B cell (primary cell): ENCODE results near the gene MYH3. TPM values are rescaled to one million over a fixed set of nuclear protein-coding genes. Genes with fewer than 3 reads are reported as not detected.

Source experiments
- ATAC-seq: fragments of 200-7000 bp; cut with Tn5 transposase; one replicate; pipeline ENCODE4 v1.10.0; 2021; ENCODE audit warnings: low read depth, mild to moderate bottlenecking, moderate number of reproducible peaks, moderate library complexity
- CTCF ChIA-PET: fragments of 350-600 bp; sonication (Branson Sonifier 250); formaldehyde crosslinking; loops from one replicate; lab custom pipeline; 2021; ENCODE audit warnings: antibody characterized with exemption, inconsistent platforms; lab: Charles Lee
- POLR2A ChIA-PET: fragments of 350-600 bp; sonication (Branson Sonifier 250); formaldehyde crosslinking; loops from one replicate; lab custom pipeline; 2021; ENCODE audit warnings: antibody characterized with exemption; lab: Charles Lee
- DNase-seq: peaks from one replicate; pipeline ENCODE4 v3.0.0; 2013
- H2AFZ ChIP-seq: 2 replicates; pipeline ENCODE4 v1.6.1; 2012; ENCODE audit warnings: mild to moderate bottlenecking, low read depth, low read length; ENCODE audit not compliant: insufficient read depth, poor library complexity, severe bottlenecking
- H3K27ac ChIP-seq, 2 donors: 1 replicate in 1 of 2; 2 replicates in 1 of 2; pipeline ENCODE4 v1.5.1; 2012 to 2013; ENCODE audit warnings: low read length in 2 of 2, mild to moderate bottlenecking in 2 of 2, moderate library complexity in 1 of 2
- H3K27me3 ChIP-seq, 4 experiments: fragments of 200-600 bp in 1 of 4; sonication (generic) in 1 of 4; replicated peaks in 1 of 4; 1 replicate in 2 of 4; 2 replicates in 2 of 4; pipeline versions ENCODE4 v1.6.1 to v1.7.0; 2013 to 2016; ENCODE audit warnings: low read length in 3 of 4, mild to moderate bottlenecking in 2 of 4, mixed read lengths in 1 of 4, moderate library complexity in 1 of 4; ENCODE audit not compliant: insufficient read depth in 4 of 4, control insufficient read depth in 3 of 4; ENCODE audit errors: control extremely low read depth in 1 of 4
- H3K36me3 ChIP-seq, 2 experiments: replicated peaks in 1 of 2; 1 replicate in 1 of 2; 2 replicates in 1 of 2; pipeline versions ENCODE4 v1.6.1 to v1.7.1; 2013; ENCODE audit warnings: low read length in 1 of 2; ENCODE audit not compliant: insufficient read depth in 2 of 2, control insufficient read depth in 1 of 2; ENCODE audit errors: control extremely low read depth in 1 of 2, extremely low read depth in 1 of 2
- H3K4me1 ChIP-seq, 2 donors: fragments of 200-600 bp in 1 of 2; sonication (generic) in 1 of 2; 1 replicate in 1 of 2; 2 replicates in 1 of 2; pipeline versions ENCODE4 v1.5.1 to v1.6.1; 2013 to 2017; ENCODE audit warnings: low read length in 2 of 2; ENCODE audit not compliant: control insufficient read depth in 2 of 2, insufficient read depth in 2 of 2
- H3K4me2 ChIP-seq: replicated peaks from 2 replicates; pipeline ENCODE3; 2012; ENCODE audit warnings: mild to moderate bottlenecking, low read depth, low read length; ENCODE audit not compliant: poor library complexity, severe bottlenecking
- H3K4me3 ChIP-seq, 5 experiments: fragments of 200-600 bp in 1 of 5; sonication (generic) in 1 of 5; 1 replicate in 3 of 5; 2 replicates in 2 of 5; pipeline versions ENCODE4 v1.5.1 to v1.7.0; 2011 to 2016; ENCODE audit warnings: low read length in 4 of 5, mild to moderate bottlenecking in 4 of 5, low read depth in 2 of 5, control low read depth in 1 of 5, moderate library complexity in 1 of 5; ENCODE audit not compliant: insufficient read depth in 1 of 5; ENCODE audit errors: control extremely low read depth in 1 of 5, extremely low read depth in 1 of 5
- H3K79me2 ChIP-seq: fragments of 200-600 bp; sonication (generic); one replicate; pipeline ENCODE4 v1.6.0; 2016; ENCODE audit warnings: low read length; ENCODE audit not compliant: control insufficient read depth, insufficient read depth
- H3K9ac ChIP-seq: fragments of 200-600 bp; sonication (generic); 2 replicates; pipeline ENCODE4 v1.6.1; 2017; ENCODE audit warnings: mild to moderate bottlenecking, low read length, moderate library complexity
- H3K9me3 ChIP-seq, 3 donors: one replicate each; pipeline versions ENCODE4 v1.6.1 to v1.7.1; 2013; ENCODE audit warnings: low read length in 2 of 3; ENCODE audit not compliant: control insufficient read depth in 2 of 3, insufficient read depth in 1 of 3; ENCODE audit errors: control extremely low read depth in 1 of 3
- H4K20me1 ChIP-seq: 2 replicates; pipeline ENCODE4 v1.6.0; 2012; ENCODE audit warnings: mild to moderate bottlenecking, low read length; ENCODE audit not compliant: insufficient read depth, control insufficient read depth, poor library complexity, severe bottlenecking
- H3K27ac Mint-ChIP-seq: one replicate; pipeline ENCODE4 v1.8.0; 2021; ENCODE audit warnings: mixed read lengths
- H3K27me3 Mint-ChIP-seq: one replicate; pipeline ENCODE4 v1.8.0; 2021; ENCODE audit warnings: mixed read lengths
- H3K4me1 Mint-ChIP-seq: one replicate; pipeline ENCODE4 v1.8.0; 2021; ENCODE audit warnings: mixed read lengths
- H3K4me3 Mint-ChIP-seq: one replicate; pipeline ENCODE4 v1.8.0; 2021; ENCODE audit warnings: mixed read lengths
- H3K9me3 Mint-ChIP-seq: one replicate; pipeline ENCODE4 v1.8.0; 2022; ENCODE audit warnings: mixed read lengths; ENCODE audit not compliant: insufficient read depth
- CTCF ChIP-seq: fragments of 200-600 bp; IDR thresholded peaks from one replicate; pipeline ENCODE4 v1.8.0; 2022; ENCODE audit warnings: antibody characterized with exemption, mild to moderate bottlenecking
- EZH2 ChIP-seq: IDR thresholded peaks from 2 replicates; pipeline ENCODE4 v1.6.1; 2012; ENCODE audit warnings: borderline replicate concordance, low read depth, mild to moderate bottlenecking, moderate library complexity, low read length; ENCODE audit not compliant: insufficient read depth, poor library complexity, severe bottlenecking
- WGBS: methylation state at CpG from one replicate; pipeline ENCODE4 v1.1.5; 2013; ENCODE audit warnings: missing lambda C conversion rate; ENCODE audit not compliant: insufficient coverage; 5-methylcytosine and 5-hydroxymethylcytosine counted together
- intact Hi-C: fragments of 100-400 bp; cut with micrococcal nuclease; formaldehyde crosslinking; loops from one replicate; pipeline ENCODE4 v1.10.0; 2022
- polyA plus RNA-seq: library from polyadenylated mRNA; depleted of rRNA; stranded (reverse); fragments of >200 nt; gene quantifications from 2 replicates; pipeline ENCODE4 v1.2.3, GENCODE V29; 2012
- total RNA-seq, 2 donors: library from RNA; stranded (reverse); fragments of 120-200 nt in 1 of 2; gene quantifications; 1 replicate in 1 of 2; 2 replicates in 1 of 2; pipeline versions ENCODE4 v1.2.3 to v1.2.4, GENCODE V29; 2013 to 2022

MYH3 gene
- total and polyA plus RNA-seq, 2 donors (not counting 1 experiment from before 2014, with no cell fraction given): 9.4 to 10.9 TPM

- ChIA-PET CTCF (interaction anchor here (2.0 to 10.2 kb wide), 2 partner anchors 9 kb away, joined by 14 to 159 read pairs; no protein-coding TSS in a partner anchor), POLR2A (no interaction called here)
- Mint-ChIP-seq H3K27me3 (no peaks in the 10 kb centered on the region), H3K4me1 (peaks cover 6% of the 10 kb centered on the region), H3K9me3 (no peaks in the 10 kb centered on the region), H3K27ac (no peak overlapping the region), H3K4me3 (no peak overlapping the region)
- Histone ChIP-seq H3K9ac (no peak overlapping the region), H3K4me3 (no peak overlapping the region), H4K20me1 (no peaks in the 10 kb centered on the region), H3K9me3 (no peaks in the 10 kb centered on the region), H3K4me1 (peaks cover 4 to 9% of the 10 kb centered on the region in 2 donors), H3K4me2 (no peak overlapping the region), H3K27me3 (no peaks in the 10 kb centered on the region), H2AFZ (no peak overlapping the region), H3K27ac (no peak overlapping the region), H3K36me3 (no peaks in the 10 kb centered on the region), H3K79me2 (no peaks in the 10 kb centered on the region)
- DNase-seq (no peak), ATAC-seq (no peak)
- intact Hi-C loops: no loop called here
- no peak for TF ChIP-seq CTCF
- TF ChIP-seq EZH2: no peak
- 86% methylated on average over 8 of the region's 10 CpGs for WGBS
Measured at GRCh38 chr17:10623737-10624338, 33.3 kb downstream of the MYH3 start.

- Histone ChIP-seq H3K4me1 (peaks cover 4 to 9% of the 10 kb centered on the region in 2 donors), H3K4me2 (no peak overlapping the region), H3K9me3 (no peaks in the 10 kb centered on the region), H3K79me2 (no peaks in the 10 kb centered on the region), H3K4me3 (no peak overlapping the region), H3K36me3 (no peaks in the 10 kb centered on the region), H3K27me3 (no peaks in the 10 kb centered on the region), H3K27ac (no peak overlapping the region), H2AFZ (no peak overlapping the region), H4K20me1 (no peaks in the 10 kb centered on the region), H3K9ac (no peak overlapping the region)
- H3K27me3 Mint-ChIP-seq: no peaks in the 10 kb centered on the region
- WGBS: 84% methylated on average over 11 of the region's 14 CpGs
- H3K4me3 Mint-ChIP-seq: no peak overlapping the region
- intact Hi-C loops: no loop called here
- ChIA-PET CTCF (interaction anchor here (2.0 to 10.2 kb wide), 2 partner anchors 8 to 10 kb away, joined by 14 to 159 read pairs; no protein-coding TSS in a partner anchor), POLR2A (no interaction called here)
- no peaks in the 10 kb centered on the region for H3K9me3 Mint-ChIP-seq
- peaks cover 6% of the 10 kb centered on the region for H3K4me1 Mint-ChIP-seq
- DNase-seq: no peak
- no peak for ATAC-seq
- H3K27ac Mint-ChIP-seq: no peak overlapping the region
- TF ChIP-seq CTCF: no peak
- TF ChIP-seq EZH2: no peak
Measured at GRCh38 chr17:10622617-10623485, 34.3 kb downstream of the MYH3 start.
